Neural cell (in vitro differentiated cells): ENCODE measurements around the gene COG7. TPM values are rescaled to one million over a fixed set of nuclear protein-coding genes. Genes with fewer than 3 reads are reported as not detected.

ENCODE experiments used
- H2AFZ ChIP-seq: fragments of 200-600, 300-800 bp; sonication (generic), shearing (Covaris generic); 2 replicates; pipeline ENCODE4 v1.6.0; 2014; ENCODE audit warnings: low read depth, mild to moderate bottlenecking, antibody characterized with exemption, low read length, moderate library complexity
- H3F3A ChIP-seq: fragments of 200-600 bp; shearing (Covaris generic); 2 replicates; pipeline ENCODE4 v1.6.1; 2016; ENCODE audit warnings: mild to moderate bottlenecking, moderate library complexity, mixed read lengths, antibody characterized with exemption, low read length; ENCODE audit not compliant: insufficient read depth, poor library complexity, severe bottlenecking
- H3K27ac ChIP-seq: fragments of 200-600, 300-800 bp; sonication (generic), shearing (Covaris generic); 2 replicates; pipeline ENCODE4 v1.5.1; 2014; ENCODE audit warnings: mild to moderate bottlenecking, low read length, moderate library complexity
- H3K27me3 ChIP-seq: fragments of 300-800, 200-600 bp; sonication (generic), shearing (Covaris generic); 2 replicates; pipeline ENCODE4 v1.6.0; 2014; ENCODE audit warnings: mild to moderate bottlenecking, low read depth, low read length, moderate library complexity; ENCODE audit not compliant: insufficient read depth
- H3K36me3 ChIP-seq: fragments of 300-800, 200-600 bp; sonication (generic), shearing (Covaris generic); 2 replicates; pipeline ENCODE4 v1.5.1; 2014; ENCODE audit warnings: mild to moderate bottlenecking, antibody characterized with exemption, low read length, moderate library complexity; ENCODE audit not compliant: insufficient read depth
- H3K4me2 ChIP-seq: fragments of 300-800, 200-600 bp; sonication (generic), shearing (Covaris generic); 2 replicates; pipeline ENCODE4 v1.6.0; 2014; ENCODE audit warnings: mild to moderate bottlenecking, low read length
- H3K4me3 ChIP-seq: fragments of 300-800, 200-600 bp; sonication (generic), shearing (Covaris generic); 2 replicates; pipeline ENCODE4 v1.5.1; 2014; ENCODE audit warnings: mild to moderate bottlenecking, low read length, moderate library complexity
- H3K79me2 ChIP-seq: fragments of 200-600 bp; shearing (Covaris generic); replicated peaks from 2 replicates; pipeline ENCODE4 v1.6.0; 2014; ENCODE audit warnings: mild to moderate bottlenecking, low read length, moderate library complexity; ENCODE audit not compliant: insufficient read depth
- H3K9ac ChIP-seq: fragments of 300-800, 200-600 bp; sonication (generic), shearing (Covaris generic); 2 replicates; pipeline ENCODE4 v1.6.1; 2016; ENCODE audit warnings: mild to moderate bottlenecking, low read length, mixed read lengths
- H3K9me2 ChIP-seq: fragments of 200-600 bp; shearing (Covaris generic); 2 replicates; pipeline ENCODE4 v1.6.1; 2016; ENCODE audit warnings: mild to moderate bottlenecking, low read length, mixed read lengths; ENCODE audit not compliant: insufficient read depth
- H3K9me3 ChIP-seq: fragments of 200-600, 300-800 bp; sonication (generic), shearing (Covaris generic); 2 replicates; pipeline ENCODE4 v1.6.1; 2016; ENCODE audit warnings: mild to moderate bottlenecking, mixed run types, low read length, moderate library complexity, mixed read lengths
- H4K20me1 ChIP-seq: fragments of 200-600 bp; shearing (Covaris generic); 2 replicates; pipeline ENCODE4 v1.6.1; 2016; ENCODE audit warnings: mild to moderate bottlenecking, mixed run types; ENCODE audit not compliant: insufficient read depth
- CTCF ChIP-seq: fragments of 450-650 bp; IDR thresholded peaks from 2 replicates; pipeline ENCODE4 v1.5.1; 2014; ENCODE audit warnings: antibody characterized with exemption, mild to moderate bottlenecking, moderate library complexity; ENCODE audit not compliant: poor library complexity, severe bottlenecking
- EP300 ChIP-seq: fragments of 450-650 bp; conservative IDR thresholded peaks from 2 replicates; pipeline ENCODE4 v1.6.1; 2014; ENCODE audit warnings: antibody characterized with exemption, mild to moderate bottlenecking, moderate library complexity; ENCODE audit not compliant: poor library complexity, severe bottlenecking
- EZH2 ChIP-seq: fragments of 200-600, 300-800 bp; shearing (Covaris generic), sonication (generic); IDR thresholded peaks from 2 replicates; pipeline ENCODE4 v1.6.1; 2014; ENCODE audit warnings: antibody characterized with exemption, low read length, borderline replicate concordance, mild to moderate bottlenecking; ENCODE audit not compliant: insufficient read depth, poor library complexity, severe bottlenecking
- MXI1 ChIP-seq: fragments of 450-650 bp; conservative IDR thresholded peaks from 2 replicates; pipeline ENCODE4 v1.6.1; 2014; ENCODE audit warnings: antibody characterized with exemption, mild to moderate bottlenecking; ENCODE audit not compliant: poor library complexity, severe bottlenecking
- POLR2AphosphoS5 ChIP-seq: IDR thresholded peaks from 2 replicates; pipeline ENCODE4 v1.6.1; 2012
- RAD21 ChIP-seq: fragments of 450-650 bp; conservative IDR thresholded peaks from 2 replicates; pipeline ENCODE4 v1.6.1; 2014; ENCODE audit warnings: antibody characterized with exemption, mild to moderate bottlenecking, moderate library complexity
- SMC3 ChIP-seq: fragments of 450-650 bp; conservative IDR thresholded peaks from 2 replicates; pipeline ENCODE4 v1.6.1; 2014; ENCODE audit warnings: antibody characterized with exemption, mild to moderate bottlenecking, moderate library complexity; ENCODE audit not compliant: poor library complexity
- TAF1 ChIP-seq: IDR thresholded peaks from 2 replicates; pipeline ENCODE4 v1.6.1; 2012; ENCODE audit warnings: low read depth
- polyA plus RNA-seq: library from polyadenylated mRNA; depleted of rRNA; stranded (reverse); fragments of >200 nt; gene quantifications from 2 replicates; pipeline ENCODE4 v1.2.3, GENCODE V29; 2014
- TF ChIP-seq, protein P1 (sequence below): IDR thresholded peaks from 2 replicates; pipeline ENCODE4 v1.6.1; 2012; ENCODE audit warnings: borderline replicate concordance

COG7 gene
- polyA plus RNA-seq, 1 donor from 2014 or later: 16.2 TPM

- Histone ChIP-seq H3K4me2 (no peak overlapping the region), H3K79me2 (no peaks in the 10 kb centered on the region), H3K9ac (no peak overlapping the region), H3K9me3 (no peaks in the 10 kb centered on the region), H2AFZ (no peak overlapping the region), H3F3A (no peaks in the 10 kb centered on the region), H3K27ac (no peak overlapping the region), H3K9me2 (no peaks in the 10 kb centered on the region), H3K4me3 (no peak overlapping the region), H3K36me3 (peaks cover 5% of the 10 kb centered on the region), H4K20me1 (no peaks in the 10 kb centered on the region), H3K27me3 (no peaks in the 10 kb centered on the region)
- TF ChIP-seq SMC3 (no peak), RAD21 (no peak), CTCF (no peak), TAF1 (no peak), MXI1 (no peak), EZH2 (no peak), POLR2AphosphoS5 (no peak), EP300 (no peak)
- TF ChIP-seq, protein P1, sequence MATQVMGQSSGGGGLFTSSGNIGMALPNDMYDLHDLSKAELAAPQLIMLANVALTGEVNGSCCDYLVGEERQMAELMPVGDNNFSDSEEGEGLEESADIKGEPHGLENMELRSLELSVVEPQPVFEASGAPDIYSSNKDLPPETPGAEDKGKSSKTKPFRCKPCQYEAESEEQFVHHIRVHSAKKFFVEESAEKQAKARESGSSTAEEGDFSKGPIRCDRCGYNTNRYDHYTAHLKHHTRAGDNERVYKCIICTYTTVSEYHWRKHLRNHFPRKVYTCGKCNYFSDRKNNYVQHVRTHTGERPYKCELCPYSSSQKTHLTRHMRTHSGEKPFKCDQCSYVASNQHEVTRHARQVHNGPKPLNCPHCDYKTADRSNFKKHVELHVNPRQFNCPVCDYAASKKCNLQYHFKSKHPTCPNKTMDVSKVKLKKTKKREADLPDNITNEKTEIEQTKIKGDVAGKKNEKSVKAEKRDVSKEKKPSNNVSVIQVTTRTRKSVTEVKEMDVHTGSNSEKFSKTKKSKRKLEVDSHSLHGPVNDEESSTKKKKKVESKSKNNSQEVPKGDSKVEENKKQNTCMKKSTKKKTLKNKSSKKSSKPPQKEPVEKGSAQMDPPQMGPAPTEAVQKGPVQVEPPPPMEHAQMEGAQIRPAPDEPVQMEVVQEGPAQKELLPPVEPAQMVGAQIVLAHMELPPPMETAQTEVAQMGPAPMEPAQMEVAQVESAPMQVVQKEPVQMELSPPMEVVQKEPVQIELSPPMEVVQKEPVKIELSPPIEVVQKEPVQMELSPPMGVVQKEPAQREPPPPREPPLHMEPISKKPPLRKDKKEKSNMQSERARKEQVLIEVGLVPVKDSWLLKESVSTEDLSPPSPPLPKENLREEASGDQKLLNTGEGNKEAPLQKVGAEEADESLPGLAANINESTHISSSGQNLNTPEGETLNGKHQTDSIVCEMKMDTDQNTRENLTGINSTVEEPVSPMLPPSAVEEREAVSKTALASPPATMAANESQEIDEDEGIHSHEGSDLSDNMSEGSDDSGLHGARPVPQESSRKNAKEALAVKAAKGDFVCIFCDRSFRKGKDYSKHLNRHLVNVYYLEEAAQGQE: no peak
Observed at GRCh38 chr16:23408823-23409298, 44.1 kb downstream of the COG7 start.

- H3F3A ChIP-seq: no peaks in the 10 kb centered on the region
- H3K4me3 ChIP-seq: no peak overlapping the region
- H3K9me2 ChIP-seq: no peaks in the 10 kb centered on the region
- no peaks in the 10 kb centered on the region for H3K79me2 ChIP-seq
- H2AFZ ChIP-seq: no peak overlapping the region
- TF ChIP-seq POLR2AphosphoS5 (no peak), SMC3 (no peak), MXI1 (no peak), RAD21 (no peak), EP300 (no peak), CTCF (no peak), EZH2 (no peak), TAF1 (no peak)
- TF ChIP-seq, protein P1: no peak
- no peaks in the 10 kb centered on the region for H4K20me1 ChIP-seq
- no peak overlapping the region for H3K9ac ChIP-seq
- no peak overlapping the region for H3K27ac ChIP-seq
- no peaks in the 10 kb centered on the region for H3K27me3 ChIP-seq
- H3K9me3 ChIP-seq: no peaks in the 10 kb centered on the region
- H3K4me2 ChIP-seq: no peak overlapping the region
- peaks cover 5% of the 10 kb centered on the region for H3K36me3 ChIP-seq
Observed at GRCh38 chr16:23408242-23408822, 44.7 kb downstream of the COG7 start.
